ENCODE data around the gene AMZ2. TPM values are rescaled to one million over a fixed set of nuclear protein-coding genes. Genes with fewer than 3 reads are reported as not detected.

Gene AMZ2
- total RNA-seq, 1 donor from 2014 or later = 49.6 TPM

Other genes with a start within 250 kb of the AMZ2 start
- 31.3 TPM for gene KPNA2, start 212.3 kb upstream of the AMZ2 start, total RNA-seq
- gene SLC16A6, start 43.1 kb downstream of the AMZ2 start, total RNA-seq = 1.0 TPM
- 1.6 TPM for gene ARSG, start 43.5 kb downstream of the AMZ2 start, total RNA-seq
- 37.6 TPM for gene WIPI1, start 209.5 kb downstream of the AMZ2 start, total RNA-seq

Measured in skeletal muscle tissue (tissue), 1 donor.